Uterus (tissue), 4 donors: Measurements from ENCODE around the gene FXR1. TPM values are rescaled to one million over a fixed set of nuclear protein-coding genes. Genes with fewer than 3 reads are reported as not detected.

Experiments used
- DNase-seq, 2 donors: peaks; one replicate each; pipeline ENCODE4 v3.0.0-alpha.2; 2019 to 2020
- H3K27ac ChIP-seq, 2 donors: fragments of 200-600 bp; sonication (generic); 1 replicate in 1 of 2; 2 replicates in 1 of 2; pipeline ENCODE4 v1.5.1; 2016 to 2018
- H3K27me3 ChIP-seq, 2 donors: fragments of 200-600 bp; sonication (generic); one replicate each; pipeline ENCODE4 v1.5.1; 2018 to 2019; ENCODE audit warnings: control low read depth in 1 of 2
- H3K36me3 ChIP-seq, 2 donors: fragments of 200-600 bp; sonication (generic); one replicate each; pipeline ENCODE4 v1.5.1; 2019; ENCODE audit warnings: control low read depth in 1 of 2
- H3K4me1 ChIP-seq, 2 donors: fragments of 200-600 bp; sonication (generic); one replicate each; pipeline ENCODE4 v1.5.1; 2018 to 2019; ENCODE audit warnings: control low read depth in 1 of 2
- H3K4me3 ChIP-seq, 2 donors: fragments of 200-600 bp; sonication (generic); 1 replicate in 1 of 2; 2 replicates in 1 of 2; pipeline ENCODE4 v1.5.1; 2018 to 2019; ENCODE audit warnings: mild to moderate bottlenecking in 1 of 2
- H3K9me3 ChIP-seq, 2 donors: fragments of 200-600 bp; sonication (generic); one replicate each; pipeline ENCODE4 v1.5.1; 2019; ENCODE audit warnings: control low read depth in 1 of 2
- CTCF ChIP-seq, 4 experiments: fragments of 200-600 bp in 2 of 4; fragments of 450-650 bp in 2 of 4; sonication (generic) in 2 of 4; IDR thresholded peaks; one replicate each; pipeline ENCODE4 v1.5.1; 2016 to 2019; ENCODE audit warnings: antibody characterized with exemption in 4 of 4, mild to moderate bottlenecking in 2 of 4, moderate library complexity in 1 of 4
- POLR2A ChIP-seq, 2 donors: fragments of 450-650 bp; IDR thresholded peaks; one replicate each; pipeline ENCODE4 v1.6.1; 2016; ENCODE audit warnings: antibody characterized with exemption in 2 of 2, mild to moderate bottlenecking in 1 of 2, moderate library complexity in 1 of 2
- intact Hi-C: fragments of 100-400 bp; cut with DNase I; formaldehyde crosslinking; loops from one replicate; pipeline ENCODE4 v1.15.1; 2023; ENCODE audit warnings: low total_unique reads
- total RNA-seq, 4 donors: library from RNA; depleted of rRNA in 3 of 4; stranded (reverse); fragments of >200 nt in 3 of 4; gene quantifications; one replicate each; pipeline versions ENCODE4 v1.1.0 to v1.2.4, GENCODE V29; 2014 to 2023
- donor health status: DM: yes; HTN: yes; CAD: no.

FXR1 gene
- total RNA-seq, 4 donors from 2014 or later, result 84.5 to 236 (median 108) TPM

GRCh38 chr3:180961552-180961951 is 49.1 kb downstream of the FXR1 start:
- intact Hi-C loops, result no loop called here
- TF ChIP-seq CTCF (IDR thresholded peaks at IDR 0.05) (no peak), POLR2A (IDR thresholded peaks at IDR 0.05) (no peak)

GRCh38 chr3:180962530-180962929 is 50.1 kb downstream of the FXR1 start:
- H3K4me3 ChIP-seq, result no peak overlapping the region
- H3K4me1 ChIP-seq, result no peaks in the 10 kb centered on the region
- no peaks in the 10 kb centered on the region for H3K9me3 ChIP-seq
- TF ChIP-seq CTCF (IDR thresholded peaks at IDR 0.05) (no peak), POLR2A (IDR thresholded peaks at IDR 0.05) (no peak)
- no peaks in the 10 kb centered on the region for H3K36me3 ChIP-seq
- no peak overlapping the region for H3K27ac ChIP-seq
- DNase-seq, result no peak
- no peaks in the 10 kb centered on the region for H3K27me3 ChIP-seq
- intact Hi-C loops, result no loop called here

More at GRCh38 chr3:180961552-180961951, 49.1 kb downstream of the FXR1 start:
- no peaks in the 10 kb centered on the region for H3K4me1 ChIP-seq
- DNase-seq, result no peak
- no peak overlapping the region for H3K27ac ChIP-seq
- no peak overlapping the region for H3K4me3 ChIP-seq
- no peaks in the 10 kb centered on the region for H3K36me3 ChIP-seq
- H3K9me3 ChIP-seq, result no peaks in the 10 kb centered on the region
- no peaks in the 10 kb centered on the region for H3K27me3 ChIP-seq

GRCh38 chr3:180970931-180971330 is 58.5 kb downstream of the FXR1 start:
- TF ChIP-seq CTCF (IDR thresholded peaks at IDR 0.05) (no peak), POLR2A (IDR thresholded peaks at IDR 0.05) (no peak)
- H3K27me3 ChIP-seq, result no peaks in the 10 kb centered on the region
- H3K36me3 ChIP-seq, result no peaks in the 10 kb centered on the region
- H3K4me1 ChIP-seq, result no peaks in the 10 kb centered on the region
- DNase-seq, result no peak
- no peaks in the 10 kb centered on the region for H3K9me3 ChIP-seq
- H3K27ac ChIP-seq, result no peak overlapping the region
- intact Hi-C loops, result no loop called here
- H3K4me3 ChIP-seq, result no peak overlapping the region

- no peaks in the 10 kb centered on the region for H3K36me3 ChIP-seq
Observed at GRCh38 chr3:180973543-180973942, 61.1 kb downstream of the FXR1 start.

GRCh38 chr3:180974286-180974685 is 61.8 kb downstream of the FXR1 start:
- no peaks in the 10 kb centered on the region for H3K9me3 ChIP-seq
- H3K4me3 ChIP-seq, result no peak overlapping the region
- no peaks in the 10 kb centered on the region for H3K4me1 ChIP-seq
- H3K27me3 ChIP-seq, result no peaks in the 10 kb centered on the region
- intact Hi-C loops, result no loop called here
- H3K27ac ChIP-seq, result no peak overlapping the region
- no peak for DNase-seq
- TF ChIP-seq CTCF (IDR thresholded peaks at IDR 0.05), result no peak
- TF ChIP-seq POLR2A (IDR thresholded peaks at IDR 0.05), result no peak
- H3K36me3 ChIP-seq, result no peaks in the 10 kb centered on the region

More at GRCh38 chr3:180973543-180973942, 61.1 kb downstream of the FXR1 start:
- Histone ChIP-seq H3K9me3 (no peaks in the 10 kb centered on the region), H3K4me1 (no peaks in the 10 kb centered on the region), H3K27ac (no peak overlapping the region), H3K4me3 (no peak overlapping the region), H3K27me3 (no peaks in the 10 kb centered on the region)
- DNase-seq, result no peak
- intact Hi-C loops, result no loop called here
- TF ChIP-seq CTCF (IDR thresholded peaks at IDR 0.05), result no peak
- TF ChIP-seq POLR2A (IDR thresholded peaks at IDR 0.05), result no peak
